ENCODE measurements around the gene MYO1E. TPM values are rescaled to one million over a fixed set of nuclear protein-coding genes. Genes with fewer than 3 reads are reported as not detected.

The MYO1E gene
- total RNA-seq, 4 donors from 2014 or later: 49.7 to 135 (median 82.2) TPM

GRCh38 chr15:59335207-59335786 is 37.4 kb downstream of the MYO1E start:
- H3K9me3 ChIP-seq: no peaks in the 10 kb centered on the region
- H3K4me1 ChIP-seq: peaks cover 4 to 23% (median 5%) of the 10 kb centered on the region in 3 donors
- no peak for DNase-seq
- 72 to 73% methylated on average over 10 of the region's 10 CpGs for WGBS, 2 donors
- no peak overlapping the region for H3K27ac ChIP-seq
- no peak overlapping the region for H3K4me3 ChIP-seq
- intact Hi-C loops (cut with DNase I): no loop called here
- no peaks in the 10 kb centered on the region for H3K36me3 ChIP-seq
- H3K27me3 ChIP-seq: no peaks in the 10 kb centered on the region
- no peak for TF ChIP-seq CTCF (IDR thresholded peaks at IDR 0.05)
- TF ChIP-seq POLR2A (IDR thresholded peaks at IDR 0.05): no peak

- Histone ChIP-seq H3K9me3 (no peaks in the 10 kb centered on the region), H3K4me1 (peaks cover 4 to 23% (median 5%) of the 10 kb centered on the region in 3 donors), H3K4me3 (no peak overlapping the region), H3K36me3 (no peaks in the 10 kb centered on the region), H3K27me3 (no peaks in the 10 kb centered on the region), H3K27ac (no peak overlapping the region)
- intact Hi-C loops (cut with DNase I): no loop called here
- 64 to 65% methylated on average over 3 of the region's 3 CpGs for WGBS, 2 donors
- no peak for TF ChIP-seq CTCF (IDR thresholded peaks at IDR 0.05)
- no peak for TF ChIP-seq POLR2A (IDR thresholded peaks at IDR 0.05)
- DNase-seq: no peak
Observed at GRCh38 chr15:59334076-59334415, 38.6 kb downstream of the MYO1E start.

GRCh38 chr15:59333401-59334075 is 39.1 kb downstream of the MYO1E start:
- Histone ChIP-seq H3K9me3 (no peaks in the 10 kb centered on the region), H3K4me1 (peaks cover 5 to 18% (median 5%) of the 10 kb centered on the region in 3 donors), H3K27ac (no peak overlapping the region), H3K4me3 (no peak overlapping the region), H3K27me3 (no peaks in the 10 kb centered on the region), H3K36me3 (no peaks in the 10 kb centered on the region)
- WGBS, 2 donors: 60 to 71% methylated on average over 6 of the region's 6 CpGs
- no peak for DNase-seq
- no peak for TF ChIP-seq POLR2A (IDR thresholded peaks at IDR 0.05)
- TF ChIP-seq CTCF (IDR thresholded peaks at IDR 0.05): no peak
- intact Hi-C loops (cut with DNase I): no loop called here

GRCh38 chr15:59332009-59332408 is 40.7 kb downstream of the MYO1E start:
- Histone ChIP-seq H3K4me3 (no peak overlapping the region), H3K9me3 (no peaks in the 10 kb centered on the region), H3K27ac (no peak overlapping the region), H3K4me1 (peaks cover 5 to 18% (median 5%) of the 10 kb centered on the region in 3 donors), H3K36me3 (no peaks in the 10 kb centered on the region), H3K27me3 (no peaks in the 10 kb centered on the region)
- no peak for DNase-seq
- intact Hi-C loops (cut with DNase I): no loop called here
- WGBS, 2 donors: 84 to 96% methylated on average over 5 of the region's 5 CpGs
- TF ChIP-seq CTCF (IDR thresholded peaks at IDR 0.05) (no peak), POLR2A (IDR thresholded peaks at IDR 0.05) (no peak)

- TF ChIP-seq POLR2A (IDR thresholded peaks at IDR 0.05) (no peak), CTCF (IDR thresholded peaks at IDR 0.05) (no peak)
- Histone ChIP-seq H3K4me1 (peaks cover 5 to 18% (median 5%) of the 10 kb centered on the region in 3 donors), H3K27ac (no peak overlapping the region), H3K27me3 (no peaks in the 10 kb centered on the region), H3K36me3 (no peaks in the 10 kb centered on the region), H3K4me3 (no peak overlapping the region), H3K9me3 (no peaks in the 10 kb centered on the region)
- intact Hi-C loops (cut with DNase I): no loop called here
- no peak for DNase-seq
- 76 to 83% methylated on average over 8 of the region's 8 CpGs for WGBS, 2 donors
Observed at GRCh38 chr15:59330649-59331048, 42.0 kb downstream of the MYO1E start.
